GM19351 (cell line): ENCODE measurements around the gene TTC21A.
A peak's percentile ranks its signal among the peaks of the same experiment; 100 is the strongest.

Source experiments
- ATAC-seq: cut with Tn5 transposase; IDR thresholded peaks from one replicate; pipeline ENCODE4 v1.9.1; 2021; ENCODE audit warnings: mild to moderate bottlenecking, moderate library complexity; ENCODE audit not compliant: unreplicated experiment

The TTC21A gene

DNA sequence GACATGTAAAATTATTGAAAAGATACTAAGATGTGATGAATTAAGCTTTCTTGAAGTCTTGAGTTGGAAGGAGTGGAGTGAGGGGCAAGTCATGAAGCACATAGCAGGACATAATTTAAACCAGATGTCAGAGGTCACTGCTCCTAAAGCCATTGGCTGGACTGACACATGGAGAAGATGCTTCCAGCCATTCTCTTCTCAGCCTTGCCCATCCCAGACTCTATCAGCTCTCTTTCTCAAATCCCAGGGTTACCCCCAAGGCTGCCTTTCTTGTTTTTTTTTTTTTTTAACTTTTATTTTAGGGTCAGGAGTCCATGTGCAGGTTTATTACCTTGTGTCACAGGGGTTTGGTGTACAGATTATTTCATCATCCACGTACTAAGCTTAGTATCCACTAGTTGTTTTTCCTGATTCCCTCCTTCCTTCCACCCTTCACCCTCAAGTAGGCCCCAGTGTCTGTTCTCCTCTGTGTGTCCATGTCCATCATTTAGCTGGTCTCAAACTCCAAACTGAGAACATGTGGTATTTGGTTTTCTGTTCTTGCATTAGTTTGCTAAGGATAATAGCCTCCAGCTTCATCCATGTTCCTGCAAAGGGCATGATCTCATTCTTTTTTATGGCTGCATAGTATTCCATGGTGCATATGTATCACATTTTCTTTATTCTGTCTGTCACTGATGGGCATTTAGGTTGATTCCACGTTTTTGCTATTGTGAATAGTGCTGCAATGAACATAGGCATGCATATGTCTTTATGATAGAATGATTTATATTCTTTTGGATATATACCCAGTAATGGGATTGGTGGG, 66.0 kb downstream of the TTC21A start:
- ATAC-seq = no peak

DNA sequence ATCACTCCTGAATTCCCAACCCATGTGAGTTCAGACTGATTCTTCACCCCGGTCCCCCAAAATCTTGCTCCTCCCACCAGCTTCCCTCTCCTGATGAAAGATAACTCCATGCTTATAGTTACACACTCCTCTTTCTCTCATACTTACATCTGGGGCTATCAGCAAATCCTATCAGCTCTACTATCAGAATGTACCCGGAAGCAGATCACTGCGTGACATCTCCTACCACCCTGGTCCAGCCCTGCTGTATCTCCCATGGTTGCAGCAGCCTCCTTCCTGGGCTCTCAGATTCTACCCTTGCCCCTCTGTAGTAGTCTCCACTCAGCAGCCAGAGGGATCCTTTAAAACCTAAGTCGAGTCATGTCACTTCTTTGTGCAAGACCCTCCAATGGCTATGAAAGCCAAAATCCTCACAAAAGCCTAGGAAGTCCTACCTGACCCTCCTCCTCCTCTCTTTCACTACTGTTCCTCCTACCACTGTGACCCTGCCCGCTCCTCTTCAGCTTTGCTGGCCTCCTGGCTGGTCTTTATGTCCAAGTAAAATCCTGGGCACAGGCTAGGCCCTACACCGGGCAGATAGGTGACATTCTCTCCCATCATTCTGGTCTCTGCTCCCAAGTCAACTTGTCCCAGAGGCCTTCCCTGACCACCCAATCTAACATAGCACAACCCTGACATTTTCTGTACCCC, 68.7 kb downstream of the TTC21A start:
- ATAC-seq = no peak

DNA sequence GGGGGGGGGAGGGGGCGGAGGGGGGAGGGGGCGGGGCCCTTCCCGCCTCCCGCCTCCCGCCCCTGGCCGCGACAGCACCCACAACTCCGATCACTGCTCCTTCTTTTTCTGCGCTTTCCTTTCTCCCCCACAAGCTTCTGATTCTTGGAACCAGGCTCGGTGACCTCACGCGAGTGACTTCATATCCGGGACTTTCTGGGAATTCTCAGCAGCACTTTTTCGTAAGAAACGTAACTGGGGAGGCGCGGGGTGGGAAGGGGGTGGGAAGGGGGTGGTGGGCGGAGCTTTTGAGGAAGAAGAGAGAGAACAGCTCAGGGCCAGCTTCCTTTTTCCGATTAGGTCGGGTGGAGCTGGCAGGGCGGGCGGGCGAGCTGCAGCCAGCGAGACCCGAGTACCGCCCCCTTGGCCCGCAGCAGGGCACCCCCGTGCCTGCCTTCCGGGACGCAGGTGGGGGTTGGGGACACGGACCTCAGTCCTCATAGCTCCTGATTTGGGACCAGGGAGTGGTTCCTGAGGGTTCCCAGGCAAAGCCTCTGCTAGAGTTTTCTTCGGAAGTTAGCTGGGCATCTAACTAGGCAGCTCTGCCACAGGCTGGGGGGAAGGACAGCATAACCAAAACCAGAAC, 70.3 kb downstream of the TTC21A start:
- no peak for ATAC-seq

DNA sequence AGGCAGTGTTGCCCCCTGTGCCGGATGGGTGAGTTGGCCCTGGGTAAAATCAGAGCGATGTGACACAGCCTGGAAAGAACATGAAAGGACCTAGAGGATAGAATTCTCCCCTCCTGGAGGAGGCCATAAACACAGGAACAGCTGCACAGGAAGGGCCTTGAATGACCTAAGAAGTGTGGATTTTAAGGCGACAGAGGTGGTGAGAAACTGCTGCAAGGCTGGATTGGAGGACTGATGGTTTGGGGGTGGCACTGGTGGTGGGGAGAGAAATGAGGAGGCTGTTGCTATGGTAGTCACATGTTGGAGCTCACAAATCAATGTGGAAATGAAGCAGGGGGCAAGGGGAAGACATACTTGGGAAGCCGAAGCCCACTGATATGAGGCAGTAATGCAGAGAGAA, 71.1 kb downstream of the TTC21A start:
- no peak for ATAC-seq

DNA sequence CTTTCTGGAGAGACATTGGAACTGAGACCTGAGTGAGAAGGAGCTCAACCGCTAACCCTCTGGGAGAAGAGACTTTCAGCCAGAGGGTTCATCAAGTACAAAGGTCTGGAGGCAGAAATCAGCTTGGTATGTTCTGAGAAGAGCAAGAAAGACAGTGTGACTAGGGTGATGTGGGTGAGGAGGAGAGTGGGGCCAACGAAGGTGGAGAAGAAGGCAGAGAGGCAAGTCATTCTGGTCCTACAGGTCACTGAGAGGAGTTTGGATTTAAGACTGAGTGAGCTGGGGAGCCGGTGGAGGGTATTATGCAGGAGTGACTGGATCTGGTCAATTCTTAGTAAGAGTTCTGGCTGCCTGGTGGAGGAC, 72.7 kb downstream of the TTC21A start:
- ATAC-seq = no peak

DNA sequence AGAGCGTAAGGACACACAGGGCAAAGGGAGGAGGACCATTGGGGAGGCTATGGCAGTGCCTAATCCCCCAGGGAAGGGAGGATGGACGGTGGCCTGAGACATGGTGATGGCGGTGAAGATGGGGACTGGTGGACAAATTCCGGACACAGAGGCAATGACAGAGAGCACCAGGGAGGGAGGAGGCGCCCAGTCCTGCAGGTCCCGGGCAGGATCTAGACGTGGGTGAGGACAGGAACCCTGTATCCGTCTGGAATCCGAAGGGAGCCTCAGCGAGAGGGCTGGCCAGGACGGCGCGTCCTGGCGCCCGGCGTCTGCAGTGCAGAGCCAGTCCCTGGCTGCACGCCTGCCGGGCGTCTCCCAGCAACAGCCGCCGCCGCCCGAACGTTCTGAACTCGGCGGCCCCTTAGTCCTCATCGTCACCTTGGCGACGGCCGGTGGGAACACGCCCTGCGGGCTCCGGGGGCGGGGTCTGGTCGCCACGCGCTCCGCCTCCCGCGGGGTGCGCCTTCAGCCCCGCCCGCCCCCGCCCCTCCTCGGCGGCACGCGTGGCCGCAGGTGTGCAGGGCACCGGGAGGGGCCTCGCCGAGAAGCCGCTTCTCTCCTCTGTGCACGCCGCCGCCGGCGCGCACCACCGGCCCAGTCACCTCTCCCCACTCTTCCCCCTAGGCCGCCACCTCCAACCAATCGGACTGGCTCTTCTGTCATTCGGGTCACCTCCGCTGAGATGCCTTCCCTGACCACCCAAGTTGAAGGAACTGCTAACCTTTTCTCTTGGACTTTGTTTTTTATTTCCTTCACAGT, 73.3 kb downstream of the TTC21A start:
- peak; percentile 93 for ATAC-seq

DNA sequence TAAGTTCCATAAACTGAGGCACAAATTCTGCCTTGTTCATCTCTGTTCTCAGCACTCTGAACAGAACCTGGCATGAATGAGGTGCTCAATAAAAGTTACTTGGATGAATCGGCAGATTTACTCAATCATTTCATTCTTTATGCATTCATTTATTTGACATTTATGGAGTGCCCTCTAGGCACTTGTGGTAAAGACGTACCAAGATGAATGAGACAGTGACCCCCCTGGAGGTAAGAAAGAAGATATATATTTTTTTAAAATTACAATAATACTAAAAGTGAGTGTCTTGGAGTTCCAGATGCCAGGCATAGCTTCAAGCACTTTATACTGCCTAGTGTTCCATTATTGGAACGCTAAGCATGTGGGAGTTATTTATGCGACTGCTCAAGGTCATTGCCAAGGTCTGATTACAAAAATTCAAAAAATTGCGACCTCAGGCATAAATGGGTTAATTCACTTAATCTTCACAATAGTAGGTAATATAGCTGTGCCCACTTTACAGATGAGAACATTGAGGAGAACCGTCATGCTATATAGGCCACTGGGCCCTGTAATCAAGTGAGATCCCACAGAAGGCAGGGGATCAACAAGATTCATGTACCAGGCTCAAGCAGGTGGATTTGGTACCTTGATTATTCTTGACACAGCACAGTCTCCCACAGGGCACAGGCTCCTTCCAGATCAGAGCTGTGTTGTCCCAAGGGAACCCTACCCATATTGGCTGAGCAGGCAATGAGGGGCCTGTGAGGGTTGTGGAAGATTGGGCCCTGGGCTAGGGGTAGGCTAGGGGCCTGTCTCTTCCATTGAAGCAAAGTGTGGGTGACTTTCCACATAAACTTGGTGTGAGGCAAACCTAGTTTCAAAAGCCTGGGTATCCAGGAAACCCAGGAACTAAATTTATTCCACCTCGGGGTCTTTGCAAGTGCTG, 74.2 kb downstream of the TTC21A start:
- ATAC-seq = no peak

DNA sequence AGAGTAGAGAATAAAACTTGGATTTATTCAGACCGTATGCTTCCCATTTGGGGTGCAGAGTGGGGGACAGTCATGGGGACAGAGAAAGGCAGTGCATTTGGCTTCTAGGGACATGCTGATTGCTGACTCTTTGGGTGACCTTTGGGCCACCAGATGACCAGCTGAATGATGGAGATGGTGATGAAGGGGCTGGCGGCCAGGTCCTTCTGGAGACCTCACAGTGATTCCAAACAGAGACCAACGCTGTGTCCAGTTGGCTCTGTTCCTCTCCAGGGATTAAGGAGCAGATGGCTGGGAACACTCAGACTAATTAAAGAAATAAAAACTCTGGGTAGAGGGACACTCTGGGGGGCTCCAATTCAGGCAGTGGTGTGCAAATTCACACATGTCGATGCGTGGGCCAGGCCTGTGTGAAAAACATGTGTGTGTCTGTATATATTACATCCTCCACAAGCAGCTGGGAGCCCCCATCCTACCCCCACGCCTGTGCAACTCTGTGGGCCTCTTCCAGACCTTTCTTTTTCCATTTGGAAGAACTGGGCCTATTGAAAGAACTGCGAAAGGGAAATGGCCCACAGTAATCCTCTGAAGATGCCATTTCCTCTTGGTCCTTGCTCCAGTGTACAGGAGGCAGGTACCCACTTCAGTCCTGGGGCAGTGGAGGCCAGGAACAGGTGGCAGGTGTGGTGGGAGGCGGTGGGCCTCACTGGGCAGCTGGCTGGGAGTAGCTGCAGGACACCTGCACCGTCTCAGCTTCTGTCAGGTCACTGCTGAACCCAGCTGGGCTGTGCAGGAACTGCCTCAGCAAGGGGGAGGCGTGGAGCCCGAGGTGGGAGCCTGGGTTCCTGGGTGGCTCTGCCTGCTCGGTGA, 76.0 kb downstream of the TTC21A start:
- ATAC-seq = no peak

DNA sequence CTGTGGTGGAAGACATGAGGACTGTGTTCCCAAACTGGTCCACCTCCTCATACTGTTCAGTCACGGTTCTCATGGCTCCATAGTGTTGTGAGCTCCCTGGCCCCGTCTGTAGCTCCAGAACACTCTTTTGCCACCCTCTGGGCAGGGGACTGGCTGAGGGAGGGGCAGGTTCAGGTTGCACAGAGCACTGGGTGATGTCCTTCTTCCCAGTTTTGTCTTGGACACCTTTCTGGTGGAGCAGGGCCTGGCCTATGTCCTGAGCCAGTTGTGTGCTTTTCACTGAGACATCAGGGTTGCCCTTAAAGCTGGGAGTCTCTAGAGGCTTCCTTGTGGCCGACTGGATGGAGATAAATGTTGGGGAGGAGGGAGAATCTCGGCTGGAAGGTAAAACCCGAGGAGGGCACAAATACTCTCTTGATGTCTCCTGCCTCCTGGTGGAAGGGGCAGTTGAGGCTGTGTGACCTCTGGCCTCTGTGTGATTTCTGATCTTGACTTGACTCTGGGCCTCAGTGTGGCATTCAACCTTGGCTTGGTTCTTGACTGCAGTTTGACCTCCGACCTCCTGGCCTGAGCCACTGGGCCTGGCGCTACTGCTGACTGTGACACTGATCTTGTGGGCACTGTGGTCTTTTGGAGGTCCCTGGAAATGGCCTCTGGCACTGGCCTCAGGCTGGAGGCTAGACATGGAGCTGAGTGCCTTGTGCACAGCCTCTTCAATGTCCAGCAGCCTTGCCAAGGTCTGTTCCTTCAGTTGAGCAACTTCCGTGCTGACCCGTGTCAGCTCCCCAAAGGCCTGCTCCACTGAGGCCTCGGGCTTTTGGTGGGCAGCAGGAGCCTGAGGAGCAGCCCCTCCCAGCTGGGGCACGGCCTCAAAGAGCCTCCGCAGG, 76.8 kb downstream of the TTC21A start:
- ATAC-seq = no peak

DNA sequence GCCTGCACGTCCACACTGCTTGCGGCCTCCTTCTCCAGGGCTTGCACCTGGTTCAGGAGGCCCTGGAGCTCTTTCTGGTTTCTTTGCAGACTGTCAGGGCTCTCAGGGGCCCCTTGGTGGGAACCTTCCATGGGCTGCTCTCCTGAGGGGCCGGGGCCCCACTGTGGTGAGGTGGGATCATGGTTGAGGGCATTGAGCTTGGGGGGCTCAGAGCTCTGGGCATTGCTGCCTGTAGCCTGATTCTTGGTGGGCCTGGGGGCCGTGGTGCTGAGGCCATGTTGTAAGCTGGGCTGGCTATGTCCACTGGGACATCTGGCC, 77.4 kb downstream of the TTC21A start:
- no peak for ATAC-seq

DNA sequence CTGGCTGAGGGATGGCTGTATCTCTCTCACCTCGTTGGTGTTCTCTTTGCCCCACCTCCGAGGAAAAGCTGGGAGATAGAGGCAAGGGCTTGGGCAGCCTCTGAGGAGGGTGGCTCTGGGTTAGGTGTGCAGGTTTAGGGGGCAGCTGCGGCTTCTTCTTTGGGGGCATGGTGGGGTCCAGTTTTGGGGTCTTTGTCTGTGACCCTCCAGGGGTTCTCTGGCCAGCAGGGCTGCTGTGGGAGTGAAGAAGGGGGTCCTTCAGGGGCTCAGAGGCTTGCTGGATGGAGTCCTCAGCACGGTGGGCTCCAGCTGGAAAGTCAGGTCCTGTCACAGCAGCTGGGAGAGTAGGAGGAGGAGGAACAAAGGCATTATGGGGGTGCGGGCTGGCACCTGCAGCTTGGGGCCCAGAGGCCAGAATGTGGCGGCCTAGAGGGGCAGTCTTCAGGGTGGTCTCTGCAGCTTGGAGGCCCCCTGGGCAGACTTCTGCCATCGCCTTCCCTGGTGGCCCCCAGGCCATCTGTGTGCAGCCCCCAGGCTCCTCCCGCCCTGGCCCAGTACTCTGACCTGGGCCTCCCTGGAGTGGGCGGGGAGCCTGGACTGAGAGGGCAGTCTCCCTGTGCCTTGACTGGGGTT, 78.0 kb downstream of the TTC21A start:
- ATAC-seq = no peak

DNA sequence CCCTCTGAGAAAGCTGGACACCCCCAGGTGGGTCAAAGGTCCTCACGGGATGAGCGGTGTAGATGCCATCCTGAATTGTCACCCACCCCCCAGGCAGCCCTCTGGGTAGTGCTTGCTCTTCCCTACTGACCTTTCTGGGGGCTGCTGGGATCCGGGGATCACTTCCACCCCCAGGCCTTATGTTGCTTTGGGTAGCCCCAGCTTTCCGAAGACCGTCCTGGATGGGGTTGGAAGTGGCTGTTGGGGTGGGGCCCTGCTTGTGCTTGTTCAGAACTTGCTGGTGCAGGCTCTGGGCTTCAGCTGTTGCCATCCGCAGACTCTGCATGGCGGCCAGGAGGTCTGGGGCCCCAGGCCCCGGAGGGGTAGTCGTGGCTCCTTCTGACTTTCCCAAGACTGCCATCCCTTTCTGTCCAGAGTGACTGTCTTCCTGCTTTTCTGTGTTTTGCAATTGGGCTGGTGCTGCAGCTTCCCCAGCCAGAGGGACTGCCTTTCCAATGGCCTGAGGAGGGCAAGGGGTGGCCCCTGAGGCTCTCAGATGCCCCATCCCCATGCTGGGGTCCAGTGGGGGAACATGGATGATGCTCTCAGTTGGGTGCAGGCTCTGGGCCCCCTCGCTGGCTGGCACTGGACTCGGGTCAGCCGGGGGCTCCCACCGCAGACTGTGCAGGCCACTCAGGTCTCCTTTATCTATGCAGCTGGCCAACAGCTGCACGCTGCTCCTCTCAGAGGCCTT, 78.6 kb downstream of the TTC21A start:
- no peak for ATAC-seq

DNA sequence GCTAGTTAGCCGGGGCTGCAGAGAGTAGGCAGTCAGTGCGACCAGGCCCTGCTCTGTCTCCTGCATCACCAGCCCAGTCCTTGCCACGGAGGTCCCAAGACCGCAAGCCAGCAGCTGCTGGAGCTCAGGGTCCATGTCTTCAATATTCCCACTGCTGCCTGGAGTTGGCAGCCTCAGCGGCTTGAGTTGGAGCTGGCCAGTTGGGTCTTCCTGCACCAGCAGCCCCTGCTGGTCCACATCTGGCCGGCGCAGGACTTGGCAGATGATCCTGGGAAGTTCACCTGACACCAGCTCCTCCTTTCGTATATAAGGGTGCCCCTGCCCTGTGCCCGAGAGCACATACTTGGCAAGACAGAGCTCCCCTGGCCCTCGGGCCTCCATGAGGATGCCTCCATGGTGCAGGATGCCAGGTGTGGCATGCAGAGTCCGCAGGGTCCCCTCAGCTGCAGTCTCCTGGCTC, 79.2 kb downstream of the TTC21A start:
- ATAC-seq = no peak

DNA sequence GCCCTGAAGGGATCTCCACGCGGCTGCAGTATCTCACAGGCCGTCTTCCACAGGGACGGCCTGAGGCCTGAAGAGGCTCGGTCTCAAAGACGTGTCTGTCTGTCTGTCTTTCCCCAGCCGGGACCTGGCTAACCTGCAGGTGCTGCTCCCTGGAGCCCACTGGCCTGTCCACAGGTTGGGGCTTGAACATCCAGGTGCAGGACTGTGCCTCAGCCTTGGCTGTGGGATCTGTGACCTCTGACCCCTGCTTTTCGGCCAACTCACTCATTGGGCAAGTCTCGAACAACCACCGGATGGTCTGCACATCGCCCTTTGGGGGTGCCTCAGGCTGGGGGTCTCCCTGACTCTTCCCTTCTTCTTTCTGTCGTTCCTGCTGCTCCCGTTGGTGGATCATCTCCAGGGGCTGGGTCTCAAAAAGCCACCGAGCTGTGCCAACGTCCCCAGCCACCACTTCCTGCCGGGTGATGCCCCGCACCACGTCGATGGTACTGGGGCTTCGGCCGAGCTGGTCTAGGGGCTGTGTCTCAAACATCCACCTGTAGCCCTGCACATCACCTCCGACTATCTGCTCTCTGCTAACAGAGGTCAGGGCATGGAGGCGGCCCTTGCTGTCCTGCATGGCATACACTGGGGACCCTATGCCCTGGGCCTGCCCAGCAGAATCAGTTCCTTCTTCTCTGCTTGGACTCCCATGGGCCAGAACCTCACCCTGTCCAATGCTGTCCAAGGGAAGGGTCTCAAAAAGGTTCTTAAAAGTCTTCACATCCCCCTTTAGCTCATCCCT, 80.1 kb downstream of the TTC21A start:
- no peak for ATAC-seq
